ENCODE data around the gene ACTN1.

Gene ACTN1

DNA sequence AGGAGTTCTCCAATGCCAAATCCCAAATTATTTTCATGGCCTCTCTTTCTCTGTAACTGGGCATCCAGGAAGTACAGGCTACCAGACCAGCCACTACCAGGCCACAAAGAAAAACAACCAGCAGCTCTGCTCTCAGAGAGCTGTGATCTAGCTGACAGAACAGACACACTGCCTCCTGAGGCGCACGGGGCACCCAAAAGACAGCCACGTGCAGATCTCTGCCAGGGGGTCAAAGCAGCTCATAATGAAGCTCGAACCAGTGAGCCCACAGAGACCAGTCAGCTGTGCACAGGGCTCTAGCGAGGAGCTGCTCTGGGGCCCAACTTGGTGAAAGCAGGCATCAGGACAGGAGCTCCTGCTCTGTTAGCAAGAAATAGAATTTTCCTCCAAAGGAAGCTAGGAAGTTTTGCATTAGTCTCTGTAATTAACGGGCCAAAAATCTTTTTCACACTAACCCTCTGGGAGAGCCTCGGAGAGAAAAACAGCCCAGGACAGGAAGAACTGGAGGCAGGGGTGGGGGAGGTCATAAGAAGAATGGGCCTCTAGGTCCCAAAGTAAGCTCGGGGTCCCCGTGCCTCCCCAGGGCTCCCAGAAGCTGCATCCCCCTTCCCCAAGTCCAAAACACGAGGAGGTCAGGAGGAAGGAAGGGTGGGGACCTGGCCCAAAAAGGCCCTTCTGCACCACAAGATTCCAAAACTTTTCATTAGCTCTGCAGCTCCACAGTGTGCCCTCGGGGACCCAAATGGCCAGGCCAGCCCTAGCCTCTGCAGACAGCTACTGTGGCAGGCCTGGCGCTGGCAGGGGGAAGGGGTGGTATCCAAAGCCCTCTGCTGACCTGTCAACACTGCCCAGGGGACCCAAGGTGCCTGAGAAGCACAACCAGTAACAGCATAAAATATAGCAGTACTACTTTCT, 30.2 kb downstream of the ACTN1 start:
- DNase-seq: no peak

GRCh38 chr14:68947802-68948201, 31.3 kb downstream of the ACTN1 start:
- peak; percentile 73 to 89 for DNase-seq

- no peak for DNase-seq
Observed at GRCh38 chr14:68946489-68946822, 32.6 kb downstream of the ACTN1 start.

- DNase-seq: peak; percentile 45 to 69
Observed at GRCh38 chr14:68945585-68946488, 33.3 kb downstream of the ACTN1 start.

DNA sequence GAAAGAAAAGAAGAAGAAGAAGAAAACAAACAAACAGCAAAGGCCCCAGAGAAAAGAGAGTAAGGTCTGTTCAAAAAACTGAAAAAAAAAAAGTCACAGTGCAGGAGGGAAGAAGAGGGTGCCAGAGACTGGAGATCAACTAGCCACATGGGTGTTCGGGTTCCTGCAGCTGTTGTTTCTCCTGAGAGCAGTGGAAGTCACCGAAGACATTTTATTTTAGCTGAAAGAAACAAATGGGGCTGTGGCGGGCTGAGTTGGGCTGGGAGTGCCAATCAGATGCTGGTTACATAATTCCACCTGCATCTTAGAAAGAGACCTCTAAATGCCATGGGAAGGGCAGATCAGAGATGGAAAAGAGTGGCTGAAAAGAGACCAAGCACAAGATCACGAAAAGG, 33.9 kb downstream of the ACTN1 start:
- no peak for DNase-seq

DNA sequence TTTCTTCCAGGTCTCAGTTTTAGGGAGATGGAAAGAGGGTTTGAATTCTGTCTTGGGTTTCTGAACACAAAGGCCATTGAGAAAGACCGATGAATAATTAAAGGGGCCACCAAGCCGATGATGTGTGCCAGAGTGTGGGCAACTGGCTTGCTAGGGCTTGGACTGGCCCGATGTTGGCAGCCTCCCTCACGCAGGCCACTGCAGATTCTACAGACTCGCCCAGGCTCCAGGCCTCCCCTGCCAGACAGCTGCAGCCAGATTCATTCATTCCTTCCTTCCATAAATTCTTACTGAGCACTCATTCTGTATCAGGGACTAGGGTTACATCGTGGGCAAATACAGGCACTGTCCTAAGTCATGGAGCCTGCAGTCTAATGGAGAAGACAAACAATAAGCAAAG, 34.9 kb downstream of the ACTN1 start:
- no peak for DNase-seq

- no peak for DNase-seq
Observed at GRCh38 chr14:68943107-68943506, 36.0 kb downstream of the ACTN1 start.

DNA sequence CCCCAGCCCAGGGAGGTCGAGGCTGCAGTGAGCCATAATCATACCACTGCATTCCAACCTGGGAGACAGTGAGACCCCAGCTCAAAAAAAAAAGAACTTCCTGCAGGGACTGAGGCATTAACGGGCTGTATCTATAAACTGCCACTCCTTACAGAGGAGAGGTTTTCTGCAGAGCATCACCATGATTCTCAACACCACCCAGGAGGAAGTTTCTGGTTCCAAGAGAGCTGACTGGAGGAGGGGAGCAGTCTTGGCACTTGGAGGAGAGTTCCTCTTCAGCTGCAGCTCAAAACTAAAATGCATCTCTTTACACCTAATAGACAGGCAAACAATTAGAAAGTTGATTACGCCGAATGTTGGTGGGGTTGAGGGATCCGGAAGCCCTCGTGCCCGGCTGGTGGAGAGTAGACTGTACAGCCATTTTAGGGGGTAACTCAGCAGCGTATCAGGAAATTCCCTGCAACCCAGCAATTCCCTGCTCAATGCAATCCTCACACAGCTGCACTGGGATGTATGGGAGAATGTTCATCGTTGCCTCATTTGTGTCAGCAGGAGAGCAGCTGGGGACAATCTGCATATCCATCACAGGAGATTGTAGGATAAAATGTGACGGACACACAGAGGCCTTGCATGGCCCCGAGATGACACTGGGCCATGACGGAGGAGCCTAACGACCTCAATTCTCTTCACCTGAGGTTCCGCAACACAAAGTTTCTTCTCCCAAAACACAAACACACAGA, 36.6 kb downstream of the ACTN1 start:
- no peak for DNase-seq

DNA sequence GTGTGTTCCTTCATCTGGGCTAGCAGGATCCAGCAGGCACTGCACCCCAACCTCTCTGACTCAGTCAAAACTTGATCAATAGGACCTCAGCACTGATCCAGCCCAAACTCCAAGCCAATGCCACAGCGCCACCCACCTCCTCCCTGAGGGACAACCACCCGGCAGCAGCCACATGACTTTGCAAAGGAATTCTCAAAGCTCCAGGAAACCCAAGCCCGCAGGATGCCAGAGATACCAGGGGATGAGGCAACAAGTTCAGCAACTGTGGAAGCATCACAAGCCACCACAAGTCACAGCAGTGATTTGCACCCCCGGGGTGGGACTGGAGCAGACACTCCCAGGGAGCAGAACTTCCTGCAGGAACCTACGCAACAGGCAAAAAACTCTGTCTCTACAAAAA, 37.3 kb downstream of the ACTN1 start:
- DNase-seq: no peak

GRCh38 chr14:68940614-68941185, 38.4 kb downstream of the ACTN1 start:
- no peak for DNase-seq

GRCh38 chr14:68939893-68940613, 39.0 kb downstream of the ACTN1 start:
- DNase-seq: peak in 1 of 2 experiments; percentile 23

GRCh38 chr14:68939181-68939892, 39.8 kb downstream of the ACTN1 start:
- DNase-seq: no peak

DNA sequence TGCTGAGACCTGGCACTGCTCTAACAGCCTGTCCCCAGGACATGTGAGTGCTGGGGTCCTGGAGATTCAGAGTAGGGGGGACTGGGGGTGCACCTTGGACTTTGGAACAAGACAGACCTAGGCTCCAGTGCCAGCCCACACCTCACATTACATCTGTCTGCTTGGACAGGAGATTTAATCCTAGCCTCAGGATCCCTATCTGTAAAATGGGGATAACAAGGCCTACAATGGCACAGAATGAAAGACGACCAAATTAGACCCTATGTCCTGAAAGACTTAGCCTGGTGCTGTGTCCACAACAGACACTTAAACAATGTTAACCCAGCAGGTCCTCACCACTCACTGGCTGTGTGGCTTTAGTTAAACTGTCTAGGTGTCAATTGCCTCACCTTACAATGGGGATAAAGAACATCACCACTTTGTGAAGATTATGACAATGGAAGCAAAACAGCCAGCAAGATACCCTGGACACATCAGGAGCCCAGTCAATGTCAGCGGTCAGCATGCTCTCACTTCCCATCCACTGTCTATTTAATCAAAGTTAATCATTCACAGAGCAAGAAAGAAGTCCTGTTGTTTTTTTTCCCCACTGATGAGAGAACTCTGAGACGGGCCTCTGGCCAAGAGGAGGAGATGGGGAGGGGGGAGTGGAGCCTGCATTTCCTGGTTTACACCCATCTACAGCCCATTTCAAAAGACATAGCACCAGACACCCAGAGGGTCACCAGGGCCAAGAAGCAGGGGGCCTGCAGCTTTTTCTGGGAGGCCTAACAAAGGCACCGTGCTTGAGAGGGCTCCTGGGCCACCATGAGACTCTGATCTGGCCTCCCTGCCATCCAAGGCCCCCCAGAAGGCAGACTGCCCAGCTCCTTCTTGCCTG, 40.6 kb downstream of the ACTN1 start:
- peak; percentile 38 to 73 for DNase-seq

DNA sequence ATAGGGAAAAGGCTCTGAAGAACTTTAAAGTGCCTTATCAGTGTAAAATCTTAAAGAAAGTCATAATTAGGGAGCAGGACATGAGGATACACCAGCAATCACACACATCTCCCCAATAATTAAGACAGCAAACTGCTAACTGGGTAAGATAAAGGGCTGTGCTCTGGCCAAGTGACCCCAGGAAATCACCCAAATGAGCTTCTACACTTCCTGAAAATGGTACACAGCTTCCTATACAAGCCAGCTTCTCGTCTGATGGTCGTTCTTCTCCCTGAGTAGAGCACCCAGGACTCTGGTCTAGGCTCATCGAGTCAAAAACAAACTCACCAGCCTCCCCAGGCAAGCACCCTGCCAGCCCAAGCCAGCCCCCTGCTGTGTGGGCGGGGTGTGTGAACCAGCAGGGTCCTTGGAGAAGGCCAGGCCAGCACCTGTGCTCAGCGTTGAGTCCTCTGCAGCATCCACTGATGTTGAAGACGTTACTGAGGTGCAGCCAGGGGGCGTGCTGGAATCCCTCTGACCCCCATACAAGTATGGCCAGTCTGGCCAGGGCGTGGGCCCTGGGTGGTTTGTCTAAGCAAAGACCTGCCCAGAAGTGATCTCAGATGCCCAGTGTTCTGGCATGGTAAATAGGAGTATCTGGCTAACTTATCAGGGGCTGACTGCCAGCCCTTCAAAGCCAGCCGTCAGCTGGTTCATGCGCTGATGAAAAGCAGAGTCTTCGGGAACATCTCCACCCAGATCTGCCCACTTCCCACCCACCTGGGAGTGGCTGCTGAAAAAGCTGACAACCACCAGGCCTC, 41.4 kb downstream of the ACTN1 start:
- peak in 1 of 2 experiments; percentile 22 for DNase-seq

DNA sequence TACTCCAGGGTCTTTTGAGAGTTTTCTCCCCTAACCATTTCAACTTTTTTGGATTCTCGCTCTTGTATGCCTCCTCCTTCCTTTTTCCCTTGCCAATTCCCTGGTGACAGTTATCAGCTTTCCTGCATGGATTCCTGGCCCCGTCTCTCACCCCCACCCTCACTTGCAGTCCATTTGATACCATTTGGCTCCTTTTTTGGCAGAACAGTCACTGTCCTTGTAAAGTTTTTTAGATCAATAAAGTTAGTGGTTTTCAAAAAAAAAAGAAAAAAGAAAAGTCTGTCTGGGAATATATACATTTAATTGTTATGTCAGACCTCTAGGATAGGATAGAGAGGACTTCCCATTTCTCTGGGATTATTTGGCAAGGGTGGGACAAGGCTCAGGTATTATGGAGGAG, 42.1 kb downstream of the ACTN1 start:
- no peak for DNase-seq

DNA sequence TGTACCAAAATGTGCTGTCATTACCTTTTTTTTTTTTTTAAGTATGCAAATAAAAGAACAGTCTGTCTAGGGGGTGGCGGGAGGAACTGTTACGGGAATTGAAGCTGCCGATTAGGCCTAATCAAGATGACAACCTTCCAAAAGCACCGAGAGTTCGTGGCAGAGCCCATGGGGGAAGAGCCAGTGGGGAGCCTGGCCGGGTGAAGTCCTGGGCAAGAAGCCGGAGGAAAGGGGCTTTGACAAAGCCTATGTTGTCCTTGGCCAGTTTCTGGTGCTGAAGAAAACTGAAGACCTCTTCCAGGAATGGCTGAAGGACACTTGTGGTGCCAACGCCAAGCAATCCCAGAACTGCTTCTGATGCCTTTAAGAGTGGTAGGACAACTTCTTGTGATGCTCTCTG, 42.6 kb downstream of the ACTN1 start:
- no peak for DNase-seq

GRCh38 chr14:68935761-68936214, 43.3 kb downstream of the ACTN1 start:
- no peak for DNase-seq

DNA sequence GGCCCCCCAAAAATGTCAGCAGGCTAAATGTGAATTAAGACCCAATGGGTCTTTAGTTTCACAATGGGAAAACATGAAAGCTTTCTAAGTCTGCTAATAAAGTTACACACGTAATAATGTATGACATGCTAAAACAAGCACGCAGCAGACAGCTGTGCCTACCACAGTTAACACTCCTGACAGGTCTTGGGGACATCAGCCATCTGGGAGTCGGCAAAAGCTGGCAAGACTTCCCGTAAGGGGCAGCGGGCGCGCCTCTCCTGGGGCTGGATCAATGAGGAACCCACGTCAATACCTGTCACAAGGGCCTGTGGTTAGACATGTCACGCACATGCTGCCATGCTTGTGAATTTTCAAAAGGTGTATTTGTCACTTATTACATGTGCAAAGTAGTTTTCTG, 45.0 kb downstream of the ACTN1 start:
- DNase-seq: no peak

DNA sequence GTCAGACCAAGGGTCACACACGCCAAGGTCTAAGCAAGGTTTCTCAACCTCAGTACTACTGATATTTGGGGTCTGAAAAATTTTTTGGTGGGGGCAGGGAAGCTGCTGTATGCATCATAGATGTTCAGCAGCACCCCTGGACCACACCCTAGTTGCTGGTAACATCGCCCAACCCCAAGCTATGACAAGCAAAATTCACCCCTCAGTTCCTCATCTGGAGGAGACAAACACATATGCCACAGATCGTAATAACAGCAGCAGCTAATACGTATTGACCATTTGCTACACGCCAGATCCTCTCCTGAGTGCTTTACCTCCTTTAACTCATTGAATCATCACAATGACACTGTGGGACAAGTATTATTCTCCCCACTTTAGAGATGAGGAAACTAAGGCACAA, 46.4 kb downstream of the ACTN1 start:
- DNase-seq: no peak
